HepG2 (cell line): Measurements from ENCODE around the gene ALDH1L2. TPM values are rescaled to one million over a fixed set of nuclear protein-coding genes. Genes with fewer than 3 reads are reported as not detected.
"Not testable (repeated sequence)": the region's sequence is repeated elsewhere in the genome, so short reads cannot be mapped to it uniquely, and the experiment has no call there.

Experiments
- ATAC-seq: fragments of 200-7000 bp; cut with Tn5 transposase; 3 replicates; pipeline ENCODE4 v1.9.1; 2020; ENCODE audit warnings: mild to moderate bottlenecking, moderate library complexity
- BruUV-seq: library from RNA; stranded (reverse); fragments of 400-500 nt; replicated peaks from 2 replicates; lab custom pipeline; 2021; lab: Mats Ljungman, UMichigan
- CTCF ChIA-PET: fragments of 300-600 bp; formaldehyde crosslinking; extraction: SDS; loops from one replicate; lab custom pipeline; 2021; ENCODE audit warnings: low total read pairs, inconsistent platforms, low intra/inter-chr PET ratio; lab: Yijun Ruan, JAX
- POLR2A ChIA-PET: fragments of 350-600 bp; sonication (Branson Sonifier 250); formaldehyde crosslinking; loops from one replicate; lab custom pipeline; 2020; ENCODE audit warnings: antibody characterized with exemption, inconsistent platforms; lab: Yijun Ruan, JAX
- DNase-seq: peaks from one replicate; pipeline ENCODE4 v3.0.0-alpha.2; 2015; ENCODE audit warnings: low spot score
- FAIRE-seq: peaks from 3 replicates; lab custom pipeline; 2011; peaks lifted over from hg19 to GRCh38; lab: Jason Lieb, UNC
- H2AFZ ChIP-seq: one replicate; pipeline ENCODE4 v1.6.1; 2011; ENCODE audit warnings: low read length, inconsistent platforms
- H3K27ac ChIP-seq: fragments of 300-600 bp; 3 replicates; pipeline ENCODE4 v1.8.0; 2011; ENCODE audit warnings: mixed run types, mild to moderate bottlenecking, mixed read lengths, low read length, inconsistent platforms; ENCODE audit not compliant: insufficient read depth; ENCODE audit errors: extremely low read length
- H3K27me3 ChIP-seq, 2 experiments: fragments of 200-600 bp in 1 of 2; 2 replicates in 1 of 2; 3 replicates in 1 of 2; pipeline versions ENCODE4 v1.6.0 to v1.8.0; 2011; ENCODE audit warnings: low read length in 2 of 2, mild to moderate bottlenecking in 2 of 2, moderate library complexity in 2 of 2, inconsistent platforms in 1 of 2; ENCODE audit not compliant: insufficient read depth in 2 of 2, control insufficient read depth in 1 of 2
- H3K36me3 ChIP-seq, 2 experiments: fragments of 200-600 bp in 1 of 2; replicated peaks in 1 of 2; 2 replicates in 1 of 2; 3 replicates in 1 of 2; pipeline versions ENCODE4 v1.5.1 to v1.8.0; 2011; ENCODE audit warnings: low read length in 2 of 2, inconsistent platforms in 1 of 2; ENCODE audit not compliant: insufficient read depth in 2 of 2, control insufficient read depth in 1 of 2
- H3K4me1 ChIP-seq: 2 replicates; pipeline ENCODE4 v1.5.1; 2012; ENCODE audit warnings: low read length, inconsistent platforms; ENCODE audit not compliant: insufficient read depth
- H3K4me2 ChIP-seq: 2 replicates; pipeline ENCODE4 v1.6.0; 2011; ENCODE audit warnings: low read depth, low read length, inconsistent platforms
- H3K4me3 ChIP-seq, 3 experiments: fragments of 200-600 bp in 1 of 3; sonication (generic), shearing (Covaris generic) in 1 of 3; replicated peaks in 1 of 3; 2 replicates each; pipeline ENCODE4 v1.5.1; 2011 to 2016; ENCODE audit warnings: low read length in 3 of 3, inconsistent platforms in 2 of 3, low read depth in 2 of 3, mild to moderate bottlenecking in 2 of 3, control low read depth in 1 of 3, mixed read lengths in 1 of 3; ENCODE audit not compliant: insufficient read depth in 1 of 3
- H3K79me2 ChIP-seq: one replicate; pipeline ENCODE4 v1.6.1; 2011; ENCODE audit warnings: low read length, inconsistent platforms; ENCODE audit not compliant: insufficient read depth
- H3K9ac ChIP-seq: 2 replicates; pipeline ENCODE4 v1.6.0; 2011; ENCODE audit warnings: mild to moderate bottlenecking, low read depth, low read length, inconsistent platforms; ENCODE audit not compliant: insufficient read depth
- H3K9me3 ChIP-seq: 2 replicates; pipeline ENCODE4 v1.5.1; 2012; ENCODE audit warnings: mild to moderate bottlenecking, low read length
- H4K20me1 ChIP-seq: 2 replicates; pipeline ENCODE4 v1.6.0; 2011; ENCODE audit warnings: inconsistent platforms, mild to moderate bottlenecking, low read length, moderate library complexity; ENCODE audit not compliant: insufficient read depth
- KLF12 ChIP-seq: sonication (generic); formaldehyde crosslinking; IDR thresholded peaks from 2 replicates; pipeline ENCODE4 v1.4.0; 2020; ENCODE audit warnings: missing genetic modification reagents, borderline replicate concordance
- SP5 ChIP-seq: IDR thresholded peaks from 2 replicates; pipeline ENCODE4 v1.6.1; 2016; ENCODE audit warnings: low read depth, borderline replicate concordance
- ZNF207 ChIP-seq: fragments of 450-650 bp; IDR thresholded peaks from 2 replicates; pipeline ENCODE4 v1.6.1; 2016; ENCODE audit warnings: antibody characterized with exemption, borderline replicate concordance
- ZNF350 ChIP-seq: sonication (generic); formaldehyde crosslinking; IDR thresholded peaks from 2 replicates; pipeline ENCODE4 v1.4.0; 2020; ENCODE audit warnings: mild to moderate bottlenecking, low read depth, missing genetic modification reagents, borderline replicate concordance
- ZNF629 ChIP-seq: sonication (generic); formaldehyde crosslinking; conservative IDR thresholded peaks from 2 replicates; pipeline ENCODE4 v1.5.0; 2020; ENCODE audit warnings: missing genetic modification reagents
- ZNF775 ChIP-seq: sonication (generic); formaldehyde crosslinking; IDR thresholded peaks from 2 replicates; pipeline ENCODE4 v1.4.0; 2020; ENCODE audit warnings: missing genetic modification reagents, mild to moderate bottlenecking, moderate library complexity, borderline replicate concordance
- WGBS: methylation state at CpG from one replicate; pipeline ENCODE4 v1.1.6; 2017; ENCODE audit warnings: low lambda C conversion rate; 5-methylcytosine and 5-hydroxymethylcytosine counted together
- in situ Hi-C: cut with HindIII; loops from 2 replicates; pipeline ENCODE4 v1.10.0; 2017; ENCODE audit warnings: low pct_unique_long_range_greater_than_20kb; ENCODE audit not compliant: extremely low pct_ligation_motif_present
- intact Hi-C: fragments of 100-400 bp; cut with micrococcal nuclease; formaldehyde crosslinking; loops from one replicate; pipeline ENCODE4 v1.10.0; 2022; ENCODE audit not compliant: unreplicated experiment
- polyA plus RNA-seq, 8 experiments: library from polyadenylated mRNA; depleted of rRNA in 3 of 8; stranded (reverse) in 7 of 8; unstranded in 1 of 8; fragments of >200 nt; fragmentation: Illumina TruSeq in 4 of 8; extraction: Trizol in 4 of 8; gene quantifications; 2 replicates each; pipeline versions ENCODE4 v1.2.1 to v1.2.3, GENCODE V29; 2011 to 2016; ENCODE audit warnings: low read depth in 4 of 8, missing spikeins in 1 of 8, mixed read lengths in 1 of 8; ENCODE audit not compliant: insufficient read depth in 1 of 8
- total RNA-seq, 5 experiments: library from RNA; depleted of rRNA; stranded (reverse); fragments of >200 nt; fragmentation: Illumina TruSeq; extraction: Trizol; gene quantifications; 2 replicates each; pipeline ENCODE4 v1.2.3, GENCODE V29; 2016; ENCODE audit warnings: low read depth in 1 of 5

The ALDH1L2 gene
- total and polyA plus RNA-seq, 2 of the 13 experiments (the other 11 are each of a cell fraction or from before 2014, with no cell fraction given), result 0.40 to 4.6 TPM

DNA sequence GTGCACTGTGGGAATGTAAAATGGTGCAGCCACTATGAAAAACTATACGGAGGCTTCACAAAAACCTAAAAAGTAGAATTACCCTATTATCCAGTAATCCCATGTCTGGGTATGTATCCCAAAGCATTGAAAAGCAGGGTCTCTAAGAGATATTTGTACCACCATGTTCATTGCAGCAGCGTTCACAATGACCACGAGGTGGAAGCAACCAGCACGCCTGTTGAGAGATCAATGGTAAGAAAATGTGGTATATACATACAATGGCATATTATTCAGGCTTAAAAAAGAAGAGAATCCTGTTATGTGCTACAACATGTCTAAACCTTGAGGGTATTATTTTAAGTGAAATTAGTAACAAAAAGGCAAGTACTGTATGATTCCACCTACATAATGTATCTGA is 99.1 kb downstream of the ALDH1L2 start (continued):
- TF ChIP-seq ZNF207 (no peak), ZNF775 (CRISPR knock-in tag) (no peak), KLF12 (no peak)

DNA sequence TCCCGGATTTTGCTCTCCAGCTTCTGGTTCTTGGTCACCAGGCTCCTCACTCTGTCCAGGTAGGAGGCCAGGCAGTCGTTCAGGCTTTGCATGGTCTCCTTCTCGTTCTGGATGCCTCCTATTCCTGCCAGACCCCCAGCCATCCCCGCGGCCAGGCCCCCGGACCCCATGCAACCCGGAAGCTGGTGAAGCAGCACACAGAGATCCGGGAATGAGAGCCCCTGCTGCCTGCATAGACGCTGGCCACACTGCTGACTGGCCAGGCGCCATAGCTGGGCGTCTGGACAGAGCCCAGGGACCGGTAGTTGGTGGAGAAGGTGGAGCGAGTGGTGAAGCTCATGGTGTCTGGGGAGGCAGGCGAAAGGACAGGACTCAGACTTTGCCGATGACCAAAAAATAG is 106.6 kb downstream of the ALDH1L2 start:
- POLR2A ChIA-PET, result not testable (repeated sequence)

DNA sequence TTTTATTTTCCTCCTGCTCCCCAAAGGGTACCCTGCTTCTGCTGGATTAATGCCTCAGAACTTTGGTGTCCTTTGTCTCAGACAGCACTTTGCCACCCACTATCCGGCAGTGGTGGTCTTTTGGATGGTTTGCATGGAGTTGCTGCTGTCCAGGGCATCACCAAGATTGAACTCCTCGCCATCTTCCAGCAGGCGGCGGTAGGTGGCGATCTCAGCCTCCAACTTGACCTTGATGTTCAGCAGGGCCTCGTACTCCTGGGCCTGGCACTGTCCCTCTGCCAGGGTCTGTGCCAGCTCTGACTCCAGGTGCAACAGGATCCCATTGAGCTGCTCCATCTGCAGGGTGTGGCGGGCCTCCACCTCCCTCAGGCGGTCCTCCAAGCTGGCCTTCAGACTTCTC is 107.6 kb downstream of the ALDH1L2 start:
- POLR2A ChIA-PET, result no interaction called here
- ATAC-seq, result no peak
- H3K4me2 ChIP-seq, result no peak overlapping the region

More for the DNA sequence above, 106.6 kb downstream of the ALDH1L2 start:
- ATAC-seq, CTCF ChIA-PET, H3K36me3 ChIP-seq, FAIRE-seq, H3K4me2 ChIP-seq, H3K9ac ChIP-seq, H3K4me1 ChIP-seq, intact Hi-C loops, H3K9me3 ChIP-seq, H3K27me3 ChIP-seq, H3K27ac ChIP-seq, H3K4me3 ChIP-seq, DNase-seq, BruUV-seq, H4K20me1 ChIP-seq, H3K79me2 ChIP-seq, H2AFZ ChIP-seq: not testable (repeated sequence)
- in situ Hi-C loops, result loop anchor here (25.0 kb wide), 1 partner anchor 410 kb away; no protein-coding TSS in a partner anchor
- WGBS, result 44% methylated on average over 11 of the region's 15 CpGs

More for the DNA sequence above, 107.6 kb downstream of the ALDH1L2 start:
- no peaks in the 10 kb centered on the region for H3K79me2 ChIP-seq
- no peak overlapping the region for H2AFZ ChIP-seq
- DNase-seq (no peak), FAIRE-seq (no peak)
- H3K27me3 ChIP-seq, result no peaks in the 10 kb centered on the region
- no peaks in the 10 kb centered on the region for H3K4me1 ChIP-seq
- WGBS, result 68% methylated on average over 2 of the region's 8 CpGs
- no peak overlapping the region for H3K27ac ChIP-seq
- no peaks in the 10 kb centered on the region for H3K36me3 ChIP-seq
- no peaks in the 10 kb centered on the region for H4K20me1 ChIP-seq
- no TSS peak for BruUV-seq
- no peak overlapping the region for H3K9ac ChIP-seq
- in situ Hi-C loops (loop anchor here (25.0 kb wide), 1 partner anchor 411 kb away; no protein-coding TSS in a partner anchor), intact Hi-C loops (no loop called here)
- no peak for TF ChIP-seq SP5 (CRISPR knock-in tag)
- TF ChIP-seq ZNF629 (CRISPR knock-in tag), result no peak
- TF ChIP-seq ZNF350 (CRISPR knock-in tag), result no peak
- CTCF ChIA-PET, result no interaction called here
- no peaks in the 10 kb centered on the region for H3K9me3 ChIP-seq
- H3K4me3 ChIP-seq, result no peak overlapping the region
